OCI-LY7 (cell line): ENCODE measurements around the gene PIGQ.

Experiments
- CTCF ChIP-seq: fragments of 200-600 bp; sonication (generic); conservative IDR thresholded peaks from 2 replicates; pipeline ENCODE4 v1.5.1; 2014; ENCODE audit warnings: mild to moderate bottlenecking, antibody characterized with exemption, low read length, moderate library complexity, mixed read lengths
- EZH2phosphoT487 ChIP-seq: fragments of 200-600 bp; sonication (generic); IDR thresholded peaks from 2 replicates; pipeline ENCODE4 v1.6.1; 2018; ENCODE audit warnings: low read depth, borderline replicate concordance, mild to moderate bottlenecking, mixed run types, antibody characterized with exemption, low read length, moderate library complexity, mixed read lengths

- no peak for TF ChIP-seq CTCF
- TF ChIP-seq EZH2phosphoT487: no peak
Observed at GRCh38 chr16:543301-544164, 26.2 kb upstream of the PIGQ start.
